ENCODE results near the gene RASSF3.

Gene RASSF3

GRCh38 chr12:64649487-64649886 lies 39.2 kb downstream of the RASSF3 start:
- TF ChIP-seq RAD21 (IDR thresholded peaks at IDR 0.05; ENCODE audit: low read depth) (no peak), USF1 (IDR thresholded peaks at IDR 0.05) (no peak), TEAD4 (IDR thresholded peaks at IDR 0.05) (no peak), NFIC (IDR thresholded peaks at IDR 0.05) (no peak), TAF1 (IDR thresholded peaks at IDR 0.05; ENCODE audit: low read depth) (no peak), ZBTB7A (IDR thresholded peaks at IDR 0.05; ENCODE audit: low read depth) (no peak), REST (IDR thresholded peaks at IDR 0.05; ENCODE audit: low read depth) (no peak), TCF12 (IDR thresholded peaks at IDR 0.05; ENCODE audit: low read depth) (no peak)

GRCh38 chr12:64650762-64651161 lies 40.5 kb downstream of the RASSF3 start:
- TF ChIP-seq CREB1 (IDR thresholded peaks at IDR 0.05; ENCODE audit: low read depth) (no peak), TAF1 (IDR thresholded peaks at IDR 0.05; ENCODE audit: low read depth) (no peak), EGR1 (IDR thresholded peaks at IDR 0.05) (no peak), TCF12 (IDR thresholded peaks at IDR 0.05; ENCODE audit: low read depth) (no peak), EP300 (IDR thresholded peaks at IDR 0.05; ENCODE audit: borderline replicate concordance) (no peak), FOXM1 (IDR thresholded peaks at IDR 0.05; ENCODE audit: borderline replicate concordance, low read depth) (no peak), TEAD4 (IDR thresholded peaks at IDR 0.05) (no peak), REST (IDR thresholded peaks at IDR 0.05; ENCODE audit: low read depth) (no peak), USF1 (IDR thresholded peaks at IDR 0.05) (no peak), MAX (IDR thresholded peaks at IDR 0.05) (no peak), YY1 (IDR thresholded peaks at IDR 0.05; ENCODE audit: low read depth) (no peak), ZBTB7A (IDR thresholded peaks at IDR 0.05; ENCODE audit: low read depth) (no peak), CEBPB (IDR thresholded peaks at IDR 0.05) (no peak), RAD21 (IDR thresholded peaks at IDR 0.05; ENCODE audit: low read depth) (no peak), NFIC (IDR thresholded peaks at IDR 0.05) (no peak)

GRCh38 chr12:64652346-64652745 lies 42.1 kb downstream of the RASSF3 start:
- TF ChIP-seq RAD21 (IDR thresholded peaks at IDR 0.05; ENCODE audit: low read depth) (no peak), EGR1 (IDR thresholded peaks at IDR 0.05) (no peak), USF1 (IDR thresholded peaks at IDR 0.05) (no peak), NFIC (IDR thresholded peaks at IDR 0.05) (no peak), TAF1 (IDR thresholded peaks at IDR 0.05; ENCODE audit: low read depth) (no peak), TCF12 (IDR thresholded peaks at IDR 0.05; ENCODE audit: low read depth) (no peak), MAX (IDR thresholded peaks at IDR 0.05) (no peak), ZBTB7A (IDR thresholded peaks at IDR 0.05; ENCODE audit: low read depth) (no peak), TEAD4 (IDR thresholded peaks at IDR 0.05) (no peak), YY1 (IDR thresholded peaks at IDR 0.05; ENCODE audit: low read depth) (no peak), FOXM1 (IDR thresholded peaks at IDR 0.05; ENCODE audit: borderline replicate concordance, low read depth) (no peak), CEBPB (IDR thresholded peaks at IDR 0.05) (no peak), REST (IDR thresholded peaks at IDR 0.05; ENCODE audit: low read depth) (no peak), EP300 (IDR thresholded peaks at IDR 0.05; ENCODE audit: borderline replicate concordance) (no peak)

GRCh38 chr12:64653123-64653522 lies 42.8 kb downstream of the RASSF3 start:
- no peak for TF ChIP-seq TCF12 (IDR thresholded peaks at IDR 0.05; ENCODE audit: low read depth)
- no peak for TF ChIP-seq CEBPB (IDR thresholded peaks at IDR 0.05)
- TF ChIP-seq USF1 (IDR thresholded peaks at IDR 0.05), result no peak
- TF ChIP-seq MAX (IDR thresholded peaks at IDR 0.05), result no peak
- no peak for TF ChIP-seq FOXM1 (IDR thresholded peaks at IDR 0.05; ENCODE audit: borderline replicate concordance, low read depth)
- TF ChIP-seq NFIC (IDR thresholded peaks at IDR 0.05), result no peak
- no peak for TF ChIP-seq EP300 (IDR thresholded peaks at IDR 0.05; ENCODE audit: borderline replicate concordance)
- TF ChIP-seq EGR1 (IDR thresholded peaks at IDR 0.05), result no peak
- no peak for TF ChIP-seq YY1 (IDR thresholded peaks at IDR 0.05; ENCODE audit: low read depth)
- no peak for TF ChIP-seq TAF1 (IDR thresholded peaks at IDR 0.05; ENCODE audit: low read depth)
- TF ChIP-seq REST (IDR thresholded peaks at IDR 0.05; ENCODE audit: low read depth), result no peak
- no peak for TF ChIP-seq TEAD4 (IDR thresholded peaks at IDR 0.05)
- no peak for TF ChIP-seq RAD21 (IDR thresholded peaks at IDR 0.05; ENCODE audit: low read depth)
- TF ChIP-seq CREB1 (IDR thresholded peaks at IDR 0.05; ENCODE audit: low read depth), result no peak
- no peak for TF ChIP-seq ZBTB7A (IDR thresholded peaks at IDR 0.05; ENCODE audit: low read depth)

Data from Ishikawa (cell line).